Stimulated activated CD8-positive, alpha-beta memory T cell treated with anti-CD3 and anti-CD28 coated beads, Interleukin-7, amount 100 ng/mL, for 48 hours (primary cell): ENCODE data around the gene BAIAP2.
A peak's percentile ranks its signal among the peaks of the same experiment; 100 is the strongest.

ENCODE experiments used
- DNase-seq, 2 donors: peaks; one replicate each; pipeline ENCODE4 v3.0.0-alpha.2; 2020; ENCODE audit warnings: low read depth in 1 of 2; ENCODE audit errors: extremely low read depth in 1 of 2

The BAIAP2 gene

GRCh38 chr17:81034779-81035520 lies at the start of gene BAIAP2:
BAIAP2 (plus strand) TSS chr17:81035151; CDS start chr17:81035255, 104 bp downstream.
- peak; percentile 91 to 95 for DNase-seq

- no peak for DNase-seq
Measured at GRCh38 chr17:80986046-80986445, 48.9 kb upstream of the BAIAP2 start.

GRCh38 chr17:80986816-80987475 lies 48.0 kb upstream of the BAIAP2 start:
- no peak for DNase-seq

GRCh38 chr17:80987941-80988461 lies 47.0 kb upstream of the BAIAP2 start:
- DNase-seq, result no peak

GRCh38 chr17:80989586-80989913 lies 45.4 kb upstream of the BAIAP2 start:
- DNase-seq, result no peak

- no peak for DNase-seq
Measured at GRCh38 chr17:80990921-80991644, 43.9 kb upstream of the BAIAP2 start.

GRCh38 chr17:80991645-80992076 lies 43.3 kb upstream of the BAIAP2 start, which contains the start of gene CHMP6:
CHMP6 (plus strand) TSS chr17:80991841; CDS start chr17:80991919, 78 bp downstream.
- DNase-seq, result peak in 1 of 2 donors; percentile 54

GRCh38 chr17:80992077-80992947 lies 42.6 kb upstream of the BAIAP2 start:
- DNase-seq, result no peak

- no peak for DNase-seq
Measured at GRCh38 chr17:80992948-80993624, 41.9 kb upstream of the BAIAP2 start.

- no peak for DNase-seq
Measured at GRCh38 chr17:80995131-80995530, 39.8 kb upstream of the BAIAP2 start.

GRCh38 chr17:80996422-80997305 lies 38.3 kb upstream of the BAIAP2 start:
- DNase-seq, result no peak

- DNase-seq, result no peak
Measured at GRCh38 chr17:80997424-80998117, 37.4 kb upstream of the BAIAP2 start.

GRCh38 chr17:80998118-80998747 lies 36.7 kb upstream of the BAIAP2 start:
- no peak for DNase-seq

- DNase-seq, result no peak
Measured at GRCh38 chr17:80998748-80999535, 36.0 kb upstream of the BAIAP2 start.

GRCh38 chr17:80999536-81000333 lies 35.2 kb upstream of the BAIAP2 start:
- no peak for DNase-seq

- DNase-seq, result no peak
Measured at GRCh38 chr17:81000334-81000630, 34.7 kb upstream of the BAIAP2 start.
